LoVo (cell line): ENCODE results near the gene DUSP21.
"Not testable (repeated sequence)": the region's sequence is repeated elsewhere in the genome, so short reads cannot be mapped to it uniquely, and the experiment has no call there.

Experiments
- DNase-seq: peaks from one replicate; pipeline ENCODE4 v3.0.0-alpha.2; 2016; ENCODE audit warnings: low spot score

DUSP21 gene

GRCh38 chrX:44876086-44876485 lies 32.3 kb downstream of the DUSP21 start:
- DNase-seq: no peak

- no peak for DNase-seq
Measured at GRCh38 chrX:44876767-44877166, 32.9 kb downstream of the DUSP21 start.

GRCh38 chrX:44878780-44879179 lies 35.0 kb downstream of the DUSP21 start:
- DNase-seq: no peak

- DNase-seq: no peak
Measured at GRCh38 chrX:44881549-44881948, 37.7 kb downstream of the DUSP21 start.

- no peak for DNase-seq
Measured at GRCh38 chrX:44882635-44883034, 38.8 kb downstream of the DUSP21 start.

- no peak for DNase-seq
Measured at GRCh38 chrX:44884944-44885343, 41.1 kb downstream of the DUSP21 start.

- no peak for DNase-seq
Measured at GRCh38 chrX:44889824-44890223, 46.0 kb downstream of the DUSP21 start.

GRCh38 chrX:44890247-44890646 lies 46.4 kb downstream of the DUSP21 start:
- DNase-seq: no peak

GRCh38 chrX:44890687-44891086 lies 46.9 kb downstream of the DUSP21 start:
- not testable (repeated sequence) for DNase-seq

GRCh38 chrX:44891642-44892041 lies 47.8 kb downstream of the DUSP21 start:
- DNase-seq: no peak
